IPS-15b (cell line): ENCODE measurements around the gene SYN1.
A peak's percentile ranks its signal among the peaks of the same experiment; 100 is the strongest.

Source experiments
- H3K27me3 ChIP-seq: one replicate; pipeline ENCODE4 v1.6.1; 2013; ENCODE audit warnings: low read length; ENCODE audit not compliant: control insufficient read depth, insufficient read depth
- H3K36me3 ChIP-seq: one replicate; pipeline ENCODE4 v1.6.1; 2013; ENCODE audit warnings: low read length; ENCODE audit not compliant: control insufficient read depth, insufficient read depth
- H3K4me1 ChIP-seq: one replicate; pipeline ENCODE4 v1.6.1; 2013; ENCODE audit warnings: mild to moderate bottlenecking, low read length; ENCODE audit not compliant: control insufficient read depth, insufficient read depth
- H3K4me3 ChIP-seq: one replicate; pipeline ENCODE4 v1.5.1; 2013; ENCODE audit warnings: low read depth, low read length
- H3K9ac ChIP-seq: one replicate; pipeline ENCODE4 v1.6.1; 2013; ENCODE audit warnings: low read depth, mild to moderate bottlenecking, low read length
- H3K9me3 ChIP-seq: one replicate; pipeline ENCODE4 v1.6.1; 2013; ENCODE audit warnings: mild to moderate bottlenecking, low read length; ENCODE audit not compliant: control insufficient read depth, insufficient read depth

Gene SYN1

DNA sequence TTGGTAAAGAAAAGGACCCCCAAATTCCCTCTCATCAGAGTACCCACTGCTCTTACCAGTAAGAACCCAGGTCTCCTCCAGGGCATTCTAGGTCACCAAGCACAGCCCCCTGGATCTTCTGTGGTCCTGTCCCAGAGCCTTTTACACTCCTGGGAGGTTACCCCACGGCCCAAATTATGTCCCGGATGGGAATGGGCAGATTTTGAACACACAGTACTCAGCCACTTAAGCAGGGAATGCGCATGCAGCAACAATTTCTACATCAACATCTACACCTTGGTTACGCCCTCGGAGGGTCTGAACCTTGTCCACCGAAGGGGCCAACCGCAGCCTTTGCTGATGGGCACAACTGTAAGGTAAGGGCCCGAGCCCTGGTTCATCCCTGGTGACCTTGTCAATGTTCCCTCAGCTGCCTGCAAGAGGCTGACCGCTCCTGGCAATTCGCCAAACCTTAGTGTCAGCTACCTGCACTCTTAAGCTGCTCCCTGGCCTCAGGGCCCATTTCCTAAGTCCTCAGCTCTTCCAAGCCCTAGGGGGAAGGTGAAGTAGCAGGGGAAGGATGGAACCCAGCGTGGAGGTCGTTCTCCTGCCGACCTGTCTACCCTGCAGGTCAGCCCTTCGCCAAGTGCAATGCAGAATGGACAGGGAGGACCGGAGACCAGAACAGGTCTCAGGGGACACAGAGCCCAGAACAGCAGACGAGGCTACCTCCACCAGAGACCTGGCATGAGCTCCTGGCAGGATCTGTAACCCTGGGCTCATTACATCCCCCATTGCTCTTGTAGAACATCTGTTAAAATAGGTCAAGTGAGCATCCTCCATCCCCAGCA, 31.5 kb downstream of the SYN1 start:
- H3K36me3 ChIP-seq: no peaks in the 10 kb centered on the region
- no peaks in the 10 kb centered on the region for H3K27me3 ChIP-seq
- H3K4me1 ChIP-seq: no peaks in the 10 kb centered on the region
- no peaks in the 10 kb centered on the region for H3K9me3 ChIP-seq
- H3K9ac ChIP-seq: no peak overlapping the region
- H3K4me3 ChIP-seq: no peak overlapping the region

DNA sequence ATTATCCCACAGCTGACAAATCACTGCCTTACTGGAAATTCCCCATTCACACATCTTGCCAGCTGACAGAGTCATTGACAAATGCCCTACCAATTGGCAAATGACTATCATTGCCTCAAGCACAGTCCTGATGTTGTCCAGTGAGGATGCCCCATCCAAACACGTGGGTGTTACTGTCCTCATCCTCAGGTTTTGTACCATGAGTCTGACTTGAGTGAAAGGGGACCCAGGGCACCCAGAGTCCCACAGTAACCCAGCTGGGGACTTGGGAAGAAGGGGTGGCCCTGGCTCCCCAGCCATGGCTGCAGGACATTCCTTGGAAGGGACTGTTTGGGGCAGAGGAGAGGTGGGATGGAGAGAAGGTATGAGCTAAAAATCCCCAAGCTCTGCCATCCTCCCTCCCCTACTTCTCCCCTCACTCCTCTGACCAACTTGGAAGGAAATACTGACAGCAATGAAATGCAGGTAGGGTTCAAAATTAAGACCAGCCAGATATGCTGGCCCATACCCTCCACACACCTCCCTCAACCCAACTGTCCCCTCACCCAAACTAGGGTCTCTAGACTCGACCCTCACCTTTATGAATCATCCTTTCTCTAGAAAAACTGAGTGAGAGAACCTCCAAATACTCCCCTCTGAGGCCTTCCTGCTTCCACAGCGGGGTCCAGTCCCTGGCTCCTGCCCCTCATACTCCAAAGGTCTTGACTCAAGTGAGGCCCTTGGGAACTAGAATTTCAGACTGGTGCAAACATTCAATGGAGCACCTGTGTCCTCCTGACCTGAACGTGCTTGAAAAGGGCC, 32.4 kb downstream of the SYN1 start:
- H3K27me3 ChIP-seq: no peaks in the 10 kb centered on the region
- no peak overlapping the region for H3K4me3 ChIP-seq
- no peaks in the 10 kb centered on the region for H3K9me3 ChIP-seq
- no peak overlapping the region for H3K9ac ChIP-seq
- H3K4me1 ChIP-seq: no peaks in the 10 kb centered on the region
- H3K36me3 ChIP-seq: no peaks in the 10 kb centered on the region

DNA sequence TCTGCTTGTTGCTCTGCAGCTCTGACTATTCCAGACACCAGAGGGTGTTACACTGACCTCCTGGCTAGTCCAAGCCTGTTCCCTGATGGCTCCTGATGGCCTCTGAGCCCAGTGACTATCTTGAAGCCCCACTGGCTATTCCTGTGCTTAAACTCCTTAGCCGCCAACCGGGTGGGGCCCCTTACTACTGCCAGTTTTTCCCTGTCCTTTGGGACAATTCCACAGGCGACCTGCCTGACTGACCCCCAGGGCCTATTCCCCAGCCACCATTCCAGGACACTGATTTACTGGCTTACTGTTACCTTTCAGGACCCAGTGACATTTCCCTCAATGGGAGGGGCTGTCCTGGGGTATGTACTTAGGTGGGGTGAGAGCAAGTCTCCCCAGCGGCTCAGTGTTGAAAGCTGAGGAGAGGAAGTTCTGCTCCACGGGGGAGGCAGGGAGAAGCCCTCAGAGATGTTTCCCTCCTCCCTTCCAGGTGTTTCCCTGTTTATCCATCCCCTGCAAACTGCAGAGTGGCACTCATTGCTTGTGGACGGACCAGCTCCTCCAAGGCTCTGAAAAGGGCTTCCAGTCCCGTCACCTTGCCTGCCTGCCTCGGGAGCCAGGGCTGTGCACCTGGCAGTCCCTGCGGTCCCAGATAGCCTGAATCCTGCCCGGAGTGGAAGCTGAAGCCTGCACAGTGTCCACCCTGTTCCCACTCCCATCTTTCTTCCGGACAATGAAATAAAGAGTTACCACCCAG, 33.4 kb downstream of the SYN1 start:
- no peak overlapping the region for H3K4me3 ChIP-seq
- H3K4me1 ChIP-seq: no peaks in the 10 kb centered on the region
- H3K27me3 ChIP-seq: no peaks in the 10 kb centered on the region
- H3K9me3 ChIP-seq: no peaks in the 10 kb centered on the region
- no peak overlapping the region for H3K9ac ChIP-seq
- H3K36me3 ChIP-seq: no peaks in the 10 kb centered on the region

DNA sequence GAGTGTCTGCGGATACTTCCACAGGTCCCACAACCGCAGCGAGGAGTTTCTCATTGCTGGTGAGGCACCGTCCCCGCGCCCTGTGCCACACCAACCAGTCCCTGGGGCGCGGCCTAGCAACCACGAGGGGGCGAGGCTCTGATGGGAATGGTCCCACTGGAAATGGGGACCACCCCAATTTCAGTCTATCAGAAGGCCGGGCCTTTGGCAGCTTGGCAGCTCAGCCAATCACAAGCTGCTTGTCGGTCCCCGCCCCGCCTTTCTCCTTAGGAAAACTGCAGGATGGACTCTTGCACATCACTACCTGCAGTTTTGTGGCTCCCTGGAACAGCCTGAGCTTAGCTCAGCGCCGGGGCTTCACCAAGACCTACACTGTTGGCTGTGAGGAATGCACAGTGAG, 34.4 kb downstream of the SYN1 start:
- no peak overlapping the region for H3K9ac ChIP-seq
- H3K9me3 ChIP-seq: no peaks in the 10 kb centered on the region
- H3K27me3 ChIP-seq: no peaks in the 10 kb centered on the region
- H3K4me3 ChIP-seq: no peak overlapping the region
- no peaks in the 10 kb centered on the region for H3K36me3 ChIP-seq
- no peaks in the 10 kb centered on the region for H3K4me1 ChIP-seq

DNA sequence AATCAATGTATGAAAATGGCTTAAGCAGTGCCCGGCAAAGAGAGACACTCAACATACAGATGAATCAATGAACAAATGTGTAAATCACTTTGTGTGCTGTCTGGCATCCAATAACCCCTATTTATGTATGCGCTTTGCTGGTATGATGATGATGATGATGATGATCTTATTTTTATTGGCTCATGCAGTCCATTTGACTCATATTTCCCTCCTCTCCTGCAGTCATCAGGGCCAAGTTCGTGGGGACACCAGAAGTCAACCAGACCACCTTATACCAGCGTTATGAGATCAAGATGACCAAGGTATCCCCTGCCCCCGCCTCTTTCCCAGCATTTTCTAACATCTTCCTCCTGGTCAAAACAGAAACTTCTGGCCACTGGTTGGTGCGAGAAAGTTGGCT, 34.9 kb downstream of the SYN1 start:
- Histone ChIP-seq H3K9me3 (no peaks in the 10 kb centered on the region), H3K4me1 (no peaks in the 10 kb centered on the region), H3K4me3 (no peak overlapping the region), H3K27me3 (no peaks in the 10 kb centered on the region), H3K9ac (no peak overlapping the region), H3K36me3 (no peaks in the 10 kb centered on the region)

DNA sequence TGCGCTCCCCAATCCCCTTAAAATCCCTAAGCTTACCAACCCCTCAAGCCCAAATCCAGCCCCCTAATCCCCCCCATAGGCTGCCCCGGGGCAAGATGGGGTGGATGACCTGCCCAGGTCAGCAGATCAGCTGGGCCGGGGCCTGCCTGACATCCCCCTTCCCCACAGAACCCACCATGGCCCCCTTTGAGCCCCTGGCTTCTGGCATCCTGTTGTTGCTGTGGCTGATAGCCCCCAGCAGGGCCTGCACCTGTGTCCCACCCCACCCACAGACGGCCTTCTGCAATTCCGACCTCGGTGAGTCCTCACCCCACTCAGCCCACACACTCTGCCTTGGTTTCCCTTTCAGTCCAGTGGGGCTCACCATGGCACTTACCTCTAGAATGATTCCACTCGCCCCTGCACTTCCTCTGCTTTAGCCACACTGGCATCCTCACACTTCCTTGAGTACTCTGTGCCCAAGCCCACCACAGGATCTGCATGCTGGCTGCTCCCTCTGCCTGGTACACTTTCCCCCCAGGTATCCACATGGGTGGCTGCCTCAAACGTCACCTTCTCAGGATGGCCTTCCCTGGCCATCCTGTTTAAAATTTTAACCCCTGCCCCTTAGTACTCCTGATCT, 36.3 kb downstream of the SYN1 start:
- no peaks in the 10 kb centered on the region for H3K27me3 ChIP-seq
- H3K9me3 ChIP-seq: no peaks in the 10 kb centered on the region
- H3K9ac ChIP-seq: no peak overlapping the region
- peaks cover 2% of the 10 kb centered on the region for H3K4me1 ChIP-seq
- H3K36me3 ChIP-seq: no peaks in the 10 kb centered on the region
- H3K4me3 ChIP-seq: no peak overlapping the region

DNA sequence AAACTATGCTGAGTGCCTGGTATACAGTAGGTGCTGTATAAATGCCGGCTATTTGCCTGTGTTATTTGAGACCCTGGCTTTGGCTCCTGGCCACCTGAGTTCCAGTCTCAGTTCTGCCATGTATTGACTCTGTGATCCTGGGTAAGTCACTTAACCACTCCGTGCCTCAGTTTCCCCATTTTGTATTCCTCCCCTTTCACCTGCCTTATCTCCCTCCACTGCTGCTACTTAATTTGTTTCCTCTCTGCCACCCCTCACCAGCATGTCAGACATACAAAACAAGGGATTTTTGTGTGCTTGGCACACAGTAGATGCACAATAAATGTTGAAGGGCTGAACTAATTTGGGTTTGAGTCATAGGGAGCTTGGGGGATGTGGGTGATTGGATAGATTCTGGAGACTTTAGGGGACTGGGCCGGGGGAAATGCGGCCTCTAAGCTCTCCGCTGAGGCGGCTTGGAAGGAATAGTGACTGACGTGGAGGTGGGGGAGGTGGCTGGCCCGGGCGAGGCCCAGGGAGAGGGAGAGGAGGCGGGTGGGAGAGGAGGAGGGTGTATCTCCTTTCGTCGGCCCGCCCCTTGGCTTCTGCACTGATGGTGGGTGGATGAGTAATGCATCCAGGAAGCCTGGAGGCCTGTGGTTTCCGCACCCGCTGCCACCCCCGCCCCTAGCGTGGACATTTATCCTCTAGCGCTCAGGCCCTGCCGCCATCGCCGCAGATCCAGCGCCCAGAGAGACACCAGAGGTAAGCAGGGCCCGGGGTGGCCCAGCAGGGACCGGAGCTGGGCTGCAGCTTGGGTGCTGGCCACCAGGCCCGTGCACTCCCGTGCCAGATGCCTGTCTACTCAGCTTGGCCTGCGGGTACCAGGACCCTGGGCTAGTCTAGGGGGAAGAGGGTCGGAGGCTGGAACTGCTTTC, 37.7 kb downstream of the SYN1 start, which contains the start of gene TIMP1:
TSS of gene TIMP1 (plus strand) at position 706 of the 917 bp plus-strand sequence. CDS start 980 bp downstream, outside the sequence.
- Histone ChIP-seq H3K36me3 (no peaks in the 10 kb centered on the region), H3K9me3 (no peaks in the 10 kb centered on the region), H3K27me3 (no peaks in the 10 kb centered on the region), H3K9ac (no peak within 1 kb of the TSS), H3K4me1 (peaks cover 2% of the 10 kb centered on the region), H3K4me3 (peak within 1 kb of the TSS; percentile 45)

DNA sequence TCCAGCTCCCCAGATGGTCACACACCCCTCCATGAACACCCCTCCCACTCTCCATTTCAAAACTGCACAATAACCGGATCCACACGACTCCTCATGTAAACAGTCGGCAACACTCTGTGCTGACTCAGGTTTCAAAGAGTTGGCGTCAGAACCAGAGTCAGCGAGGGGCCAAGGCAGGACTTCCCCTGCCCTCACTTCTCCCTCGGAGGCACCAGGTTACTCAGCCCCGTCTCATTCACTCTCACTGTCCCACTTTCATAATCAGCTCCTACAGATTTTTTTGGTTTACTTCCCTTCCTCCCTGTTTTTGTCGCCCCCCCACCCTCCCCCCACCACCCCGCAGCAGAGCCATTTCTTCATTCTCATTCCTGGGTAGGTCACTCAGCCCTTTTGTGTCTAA, 40.1 kb downstream of the SYN1 start:
- Histone ChIP-seq H3K9ac (no peak overlapping the region), H3K4me3 (no peak overlapping the region), H3K27me3 (no peaks in the 10 kb centered on the region), H3K4me1 (peaks cover 4% of the 10 kb centered on the region), H3K36me3 (peaks cover 3% of the 10 kb centered on the region), H3K9me3 (no peaks in the 10 kb centered on the region)

DNA sequence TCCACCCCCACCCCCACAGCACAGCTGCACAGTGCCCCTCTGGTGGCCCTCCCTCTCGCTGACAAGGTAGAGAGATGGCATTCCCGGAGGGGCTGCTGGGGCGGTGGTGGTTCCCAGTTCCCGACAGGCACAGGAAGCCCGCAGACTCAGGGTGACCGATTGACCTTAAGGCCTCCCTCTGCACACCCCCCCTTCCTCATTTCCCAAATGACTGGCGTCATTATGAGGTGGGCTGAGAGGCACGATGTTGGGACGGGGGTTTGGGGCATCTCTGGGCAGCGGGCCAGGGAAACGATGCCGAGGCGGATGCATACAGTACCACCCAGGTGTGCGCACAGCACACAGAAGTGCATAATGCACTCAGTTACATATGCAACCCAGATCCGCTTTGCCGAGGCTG, 41.0 kb downstream of the SYN1 start:
- no peak overlapping the region for H3K4me3 ChIP-seq
- H3K9ac ChIP-seq: no peak overlapping the region
- H3K27me3 ChIP-seq: no peaks in the 10 kb centered on the region
- peaks cover 4% of the 10 kb centered on the region for H3K4me1 ChIP-seq
- peaks cover 3% of the 10 kb centered on the region for H3K36me3 ChIP-seq
- no peaks in the 10 kb centered on the region for H3K9me3 ChIP-seq

DNA sequence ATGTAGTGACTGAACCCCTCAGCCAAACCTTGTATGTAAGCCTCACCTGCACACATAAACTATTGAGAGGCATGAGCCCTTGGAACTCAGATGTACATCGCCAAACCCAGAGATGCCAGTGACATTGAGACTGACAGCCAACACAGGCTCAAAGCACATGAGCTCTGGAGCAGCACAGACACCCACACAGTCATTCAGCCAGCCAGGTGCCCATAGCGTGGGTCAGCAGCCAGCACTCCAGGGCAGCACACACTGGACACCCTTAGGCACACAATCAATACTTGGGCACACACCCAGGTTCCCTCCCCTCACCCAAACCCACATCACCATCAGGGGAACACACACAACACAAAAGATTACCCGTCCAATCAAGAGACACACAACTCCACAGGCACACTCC, 41.8 kb downstream of the SYN1 start:
- H3K9me3 ChIP-seq: no peaks in the 10 kb centered on the region

More for the DNA sequence above, 41.8 kb downstream of the SYN1 start:
- Histone ChIP-seq H3K9ac (no peak overlapping the region), H3K4me1 (peaks cover 9% of the 10 kb centered on the region), H3K36me3 (peaks cover 3% of the 10 kb centered on the region), H3K27me3 (no peaks in the 10 kb centered on the region), H3K4me3 (no peak overlapping the region)
